DMS53 treated with DMSO at 0.1 percent for 48 hours (cell line): ENCODE results near the gene SYNC.

ENCODE experiments used
- DNase-seq: peaks from one replicate; lab custom pipeline; 2025; ENCODE audit not compliant: unreplicated experiment; lab: John Stamatoyannopoulos, UW

Gene SYNC

DNA sequence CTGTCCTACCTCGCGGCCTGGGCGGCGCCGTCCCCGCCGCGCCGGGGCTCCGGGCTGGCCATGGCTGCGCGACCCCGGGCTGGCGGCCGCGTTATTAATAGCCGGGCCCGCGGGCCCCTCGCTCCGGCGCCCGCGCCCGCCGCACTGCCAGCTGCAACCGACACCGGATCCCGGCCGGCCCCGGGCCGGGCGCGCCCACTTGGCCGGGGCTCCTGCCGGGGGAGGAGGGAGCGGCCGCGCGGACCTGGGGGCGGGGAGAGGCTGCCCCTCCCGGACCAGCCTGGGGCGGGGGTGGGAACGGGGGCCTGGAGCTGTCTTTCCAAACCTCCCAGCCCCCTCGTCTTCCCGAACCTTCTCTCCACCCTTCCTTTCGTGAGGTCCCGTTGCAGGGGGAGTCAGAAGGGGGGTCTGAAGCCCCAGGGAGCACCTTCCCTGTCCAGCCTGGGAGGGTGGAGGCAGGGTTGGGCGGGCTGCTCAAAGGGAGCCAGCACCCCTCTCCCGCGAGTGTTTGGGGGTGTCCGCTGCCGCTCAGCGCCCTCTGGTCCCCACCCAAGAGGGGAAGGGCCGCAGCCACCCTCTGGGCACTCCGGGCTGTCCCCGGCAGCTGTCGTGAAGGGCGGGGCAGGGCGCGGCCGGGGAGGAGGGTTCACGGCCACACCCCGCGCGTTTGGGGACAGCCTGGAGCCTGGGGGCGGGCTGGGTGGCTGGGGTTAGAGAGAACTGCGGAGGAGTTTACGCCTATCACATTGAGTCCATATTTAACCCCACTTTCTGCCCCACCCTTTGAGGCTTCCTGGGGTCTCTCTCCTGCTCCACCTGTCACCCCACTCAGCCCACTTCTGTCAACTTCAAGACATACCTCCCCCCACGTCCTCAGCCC, at the start of gene SYNC:
Gene SYNC (minus strand): TSS at position 172 of the 880 bp plus-strand sequence. CDS start 110 bp downstream, at position 62.
- DNase-seq = no peak

- no peak for DNase-seq
Observed at GRCh38 chr1:32749771-32750170, 47.2 kb upstream of the SYNC start.

- DNase-seq = no peak
Observed at GRCh38 chr1:32749332-32749731, 46.8 kb upstream of the SYNC start.

DNA sequence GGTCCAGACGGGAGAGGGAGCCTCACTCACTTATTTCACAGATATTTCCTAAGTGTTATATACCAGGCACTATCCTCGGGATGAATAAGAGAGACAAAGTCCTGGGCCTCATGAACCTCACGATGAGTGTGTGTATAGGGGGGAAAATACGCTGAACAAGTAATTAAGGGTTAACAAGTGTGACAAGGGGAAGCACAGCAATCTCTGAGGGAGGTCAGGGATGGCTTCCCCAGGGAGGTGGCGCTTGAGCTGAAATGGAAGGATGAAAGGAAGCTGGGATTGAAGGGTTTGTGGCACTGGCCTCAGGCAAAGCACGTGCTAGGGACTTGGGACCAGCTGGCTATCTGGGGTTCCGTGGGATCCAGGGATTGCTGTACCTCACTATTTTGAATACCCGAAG, 46.4 kb upstream of the SYNC start:
- no peak for DNase-seq

DNA sequence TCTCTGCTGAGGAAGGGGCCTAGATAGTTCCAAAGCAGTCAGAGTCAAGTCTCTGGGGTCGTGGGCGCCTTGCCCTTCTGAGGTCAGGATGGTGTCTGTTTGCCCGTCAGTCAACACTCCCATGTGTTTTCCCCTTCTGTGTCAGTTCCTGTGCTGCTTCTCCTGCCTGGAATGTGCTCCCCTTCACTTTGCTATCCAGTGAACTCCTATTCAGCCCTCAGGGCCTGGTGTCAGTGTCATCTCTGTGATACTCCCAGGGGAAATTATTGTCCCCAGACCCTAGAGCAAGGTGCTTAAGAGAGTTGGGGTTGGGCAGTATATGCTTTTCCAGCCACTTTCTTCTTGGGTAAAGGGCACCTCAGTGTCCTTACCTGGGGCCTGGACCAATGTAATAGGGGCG, 45.8 kb upstream of the SYNC start:
- DNase-seq = no peak

- DNase-seq = no peak
Observed at GRCh38 chr1:32746130-32746529, 43.6 kb upstream of the SYNC start.

- DNase-seq = no peak
Observed at GRCh38 chr1:32744071-32744425, 41.5 kb upstream of the SYNC start.

GRCh38 chr1:32743380-32744070, 41.0 kb upstream of the SYNC start:
- no peak for DNase-seq

GRCh38 chr1:32742956-32743355, 40.4 kb upstream of the SYNC start:
- no peak for DNase-seq

DNA sequence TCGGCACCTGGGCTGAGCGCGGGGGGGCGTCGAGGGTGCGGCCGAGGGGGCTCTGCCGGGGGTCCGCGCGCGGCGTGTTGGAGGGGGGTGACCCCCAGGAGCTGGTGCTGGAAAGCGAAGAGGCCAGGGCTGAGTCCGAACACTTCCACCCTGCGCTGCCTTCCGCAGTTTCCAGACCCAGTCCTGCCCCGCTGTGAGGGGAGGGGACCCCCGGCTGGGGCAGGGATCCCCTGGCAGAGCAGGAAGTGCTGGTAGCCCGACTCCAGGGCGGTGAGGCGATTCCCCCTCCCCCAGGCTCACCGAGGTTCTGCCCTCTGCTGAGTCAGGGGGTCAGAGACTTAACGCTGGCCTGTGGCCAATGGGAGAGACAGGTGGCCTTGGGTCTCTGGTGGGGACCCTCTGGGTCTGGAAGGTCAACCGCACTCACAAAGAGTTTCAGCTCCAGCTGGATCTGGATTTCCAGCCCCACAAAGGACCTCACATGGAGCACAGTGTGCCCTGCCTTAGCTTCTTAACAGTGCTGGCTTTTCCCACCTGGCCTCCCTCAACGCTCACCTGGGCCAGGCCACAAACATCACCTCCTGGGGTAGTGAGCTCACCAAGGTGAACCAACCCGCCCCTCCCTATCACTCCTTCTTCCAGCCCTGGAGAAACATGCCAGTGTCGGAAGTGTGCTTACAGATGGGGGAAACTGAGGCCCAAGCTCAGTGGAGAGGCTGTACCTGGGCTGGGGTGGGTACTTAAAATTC, 39.8 kb upstream of the SYNC start:
- no peak for DNase-seq

DNA sequence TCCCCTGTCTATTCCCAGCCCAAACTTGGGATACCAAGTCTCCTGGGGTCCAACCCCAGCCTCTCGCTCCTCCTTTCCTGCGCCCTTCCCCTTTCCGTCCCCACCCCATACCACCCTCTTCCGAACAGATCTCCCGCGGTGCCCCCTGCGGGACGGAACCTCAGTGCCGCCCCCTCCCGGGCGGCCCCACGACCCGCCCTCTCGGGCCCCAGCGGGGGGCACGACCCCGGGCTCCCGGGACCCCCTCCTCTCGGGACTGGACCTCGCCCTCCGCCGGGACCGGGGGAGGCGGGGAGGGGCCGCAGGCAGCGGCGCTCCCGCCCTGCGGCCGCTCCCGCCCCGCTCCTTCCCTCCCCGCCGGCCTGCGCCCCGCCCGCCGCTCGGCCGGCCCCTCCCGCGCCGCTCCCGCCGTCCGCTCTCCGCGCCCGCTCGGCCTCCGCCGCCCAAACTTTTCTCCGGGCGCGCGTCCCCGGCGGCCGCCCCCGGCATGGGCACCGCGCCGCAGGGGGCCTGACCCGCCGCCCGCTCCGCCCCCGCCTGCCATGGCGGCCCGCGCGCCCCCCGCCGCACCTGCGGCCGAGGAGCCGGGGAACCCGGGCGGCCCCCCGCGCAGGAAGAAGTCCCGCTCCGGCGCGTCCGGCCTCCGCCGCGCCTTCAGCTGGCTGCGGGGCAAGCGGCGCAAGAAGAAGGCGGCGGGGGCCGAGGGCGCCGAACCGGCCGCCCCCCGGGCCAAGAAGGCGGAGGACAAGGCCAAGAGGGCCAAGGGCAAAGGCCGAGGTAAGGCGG, 39.0 kb upstream of the SYNC start:
- no peak for DNase-seq

DNA sequence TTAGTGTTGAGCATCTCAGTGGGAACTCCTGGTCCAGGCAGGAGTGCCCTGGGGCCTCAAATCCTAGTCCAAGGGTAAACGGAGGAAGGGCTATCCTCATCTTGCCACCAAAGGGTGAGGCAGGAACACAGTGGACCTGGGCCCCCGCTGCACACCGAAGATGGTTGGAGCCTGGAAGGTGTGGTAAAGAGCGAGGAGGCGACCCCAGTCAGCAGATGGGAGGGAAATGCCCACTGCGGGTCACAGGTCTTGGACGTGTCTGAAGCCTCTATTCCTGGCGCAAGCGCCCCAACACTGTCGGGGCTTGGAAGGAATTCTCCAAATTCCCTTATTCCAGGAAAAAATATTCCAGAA, 38.5 kb upstream of the SYNC start:
- no peak for DNase-seq

DNA sequence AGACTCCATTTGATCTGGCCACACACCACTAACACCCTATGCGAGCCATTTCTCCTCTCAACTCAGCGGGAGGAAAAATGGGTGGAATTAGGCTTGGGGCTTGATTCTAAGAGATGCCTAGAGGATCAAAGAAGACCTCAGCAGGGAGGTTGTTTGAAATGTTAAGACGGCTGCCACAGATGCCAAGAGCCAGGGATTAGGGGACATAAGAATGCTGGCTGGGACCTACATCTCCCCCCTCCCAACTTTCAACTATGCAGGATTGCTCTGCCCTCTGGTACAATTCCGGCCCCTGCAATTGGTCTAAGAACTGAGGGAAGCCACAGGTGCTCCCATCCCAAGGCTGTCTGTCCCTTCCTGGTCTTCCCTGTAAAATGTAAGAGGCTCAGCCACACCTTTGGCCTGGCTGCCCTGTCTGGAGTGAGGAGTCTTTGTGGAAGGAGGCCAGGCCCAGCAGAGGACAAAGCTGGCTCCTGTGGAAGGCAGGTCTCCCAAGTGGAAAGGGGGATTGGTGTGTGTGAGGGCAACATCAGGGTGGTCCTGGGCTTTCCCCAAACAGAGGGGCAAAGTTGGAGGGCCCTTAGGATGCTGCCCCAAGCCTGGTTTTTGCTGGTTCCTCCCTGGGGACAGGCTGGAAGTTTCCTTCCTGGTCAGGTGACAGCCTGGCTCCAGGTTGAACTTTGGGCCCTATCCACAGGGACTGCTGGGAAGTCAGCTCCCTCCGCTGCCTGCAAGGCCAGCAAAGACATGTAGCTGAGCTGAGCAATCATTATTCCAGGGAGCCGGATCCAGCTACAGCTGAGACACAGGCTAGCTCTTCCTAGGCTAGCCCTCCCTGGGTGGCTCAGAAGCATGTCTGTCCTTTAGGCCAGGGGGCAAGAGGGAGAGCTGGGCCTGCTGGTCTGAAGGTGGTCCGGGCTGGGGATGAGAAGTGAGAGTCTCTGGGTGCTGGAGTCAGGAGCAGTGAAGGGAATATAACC, 34.5 kb upstream of the SYNC start:
- DNase-seq = no peak

DNA sequence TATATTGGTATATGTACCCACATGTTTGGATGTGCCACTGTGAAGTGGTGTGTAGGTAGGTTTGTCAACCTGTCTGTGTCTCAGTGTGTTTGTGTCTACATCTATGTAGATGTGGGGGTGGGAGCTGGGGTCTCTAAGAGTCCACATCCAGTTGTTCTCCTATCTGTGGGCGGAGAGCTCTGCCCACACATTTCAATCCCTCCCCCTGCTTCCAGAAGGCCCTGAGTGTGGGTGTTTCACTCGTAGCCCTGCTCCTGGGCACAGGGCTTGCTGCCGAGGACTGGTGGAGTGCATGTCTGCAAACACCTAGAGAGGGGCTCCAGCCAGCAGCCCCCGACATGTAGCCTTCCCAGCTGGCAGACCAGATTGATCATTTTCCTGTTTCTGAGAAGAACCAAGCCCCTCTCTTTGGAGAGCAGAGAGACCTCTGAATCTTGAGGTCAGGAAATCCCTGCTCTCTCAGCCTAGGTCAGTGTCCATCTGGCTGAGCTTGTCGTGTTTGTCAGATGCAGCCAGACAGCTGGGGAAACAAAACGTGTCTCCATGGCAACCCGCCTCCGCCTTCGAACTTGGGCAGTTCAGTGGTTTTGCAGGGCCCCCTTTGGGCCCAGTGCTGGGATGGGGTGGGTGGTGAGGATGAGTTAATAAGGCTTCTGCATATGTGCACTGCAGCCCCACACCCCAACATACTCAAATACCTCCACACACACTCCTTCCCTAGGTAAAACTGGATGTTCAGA, 31.2 kb upstream of the SYNC start:
- DNase-seq = peak; percentile 32

DNA sequence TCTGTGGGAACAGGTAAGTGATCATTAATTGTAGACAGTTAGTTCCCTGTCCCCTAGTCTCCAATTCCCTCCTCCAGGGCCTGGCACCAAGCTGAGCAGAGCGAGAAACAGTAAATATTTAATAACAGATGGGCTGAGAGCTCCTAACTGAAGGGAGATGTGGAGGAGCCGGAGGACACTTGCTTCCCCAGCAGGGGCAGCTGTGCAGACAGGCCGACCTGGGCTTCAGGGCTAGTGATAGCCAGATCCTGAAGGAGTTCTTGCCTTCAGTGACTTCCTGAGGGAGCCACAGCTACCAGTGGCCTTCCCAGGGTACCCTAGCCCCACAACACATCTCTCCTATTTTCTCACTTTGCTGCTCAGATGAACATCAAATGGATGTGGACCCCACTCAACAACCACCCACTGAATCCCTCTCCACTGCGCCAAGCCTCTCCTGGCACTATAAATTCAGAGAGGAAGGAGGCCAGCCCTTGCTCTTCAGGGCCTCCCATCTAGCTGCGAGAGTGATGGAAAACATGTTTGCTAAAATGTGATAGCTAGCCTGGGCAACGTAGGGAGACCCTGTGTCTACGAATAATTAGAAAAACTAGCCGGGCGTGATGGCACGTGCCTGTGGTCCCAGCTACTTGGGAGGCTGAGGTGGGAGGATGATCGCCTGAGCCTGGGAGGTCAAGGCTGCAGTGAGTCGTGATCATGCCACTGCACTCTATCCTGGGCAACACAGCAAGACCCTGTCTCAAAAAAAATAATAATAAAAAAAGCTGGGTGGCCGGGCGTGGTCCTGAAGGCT, 26.9 kb upstream of the SYNC start:
- DNase-seq = no peak

DNA sequence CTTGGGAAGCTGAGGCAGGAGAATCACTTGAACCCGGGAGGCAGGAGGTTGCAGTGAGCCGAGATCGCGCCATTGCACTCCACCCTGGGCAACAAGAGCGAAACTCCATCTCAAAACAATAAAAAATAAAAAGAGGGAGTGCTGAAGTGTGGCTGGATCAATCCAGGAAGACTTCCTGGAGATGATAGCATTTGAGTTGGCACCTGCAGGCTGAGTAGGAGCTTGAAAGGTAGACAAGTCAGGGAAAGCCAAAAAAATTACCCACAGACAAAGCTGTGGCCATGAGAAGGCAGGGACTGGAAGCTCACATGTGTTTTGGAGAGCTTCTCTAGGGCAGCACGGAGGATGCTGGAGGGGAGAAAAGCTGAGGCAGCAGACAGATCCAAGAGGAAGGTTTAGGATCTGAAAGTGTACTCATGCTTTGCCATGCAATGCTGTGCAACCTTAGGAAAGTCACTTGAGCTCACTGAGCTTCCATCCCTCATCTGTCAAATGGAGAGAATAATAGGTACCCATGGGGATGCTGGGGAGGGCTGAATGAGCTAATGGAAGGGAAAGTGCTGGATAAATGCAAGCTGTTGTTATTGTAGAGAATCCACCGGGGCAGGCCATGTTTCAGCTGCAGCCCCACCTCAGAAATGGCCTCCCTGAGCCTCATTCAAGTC, 26.0 kb upstream of the SYNC start:
- DNase-seq = no peak

- no peak for DNase-seq
Observed at GRCh38 chr1:32727876-32728275, 25.3 kb upstream of the SYNC start.

GRCh38 chr1:32725615-32725982, 23.0 kb upstream of the SYNC start:
- DNase-seq = no peak
